ENCODE data around the gene TSHR. TPM values are rescaled to one million over a fixed set of nuclear protein-coding genes. Genes with fewer than 3 reads are reported as not detected.
"Not testable (repeated sequence)": the region's sequence is repeated elsewhere in the genome, so short reads cannot be mapped to it uniquely, and the experiment has no call there.

The TSHR gene
- total and polyA plus RNA-seq, 2 experiments from 2014 or later = 0.59 to 0.78 TPM

DNA sequence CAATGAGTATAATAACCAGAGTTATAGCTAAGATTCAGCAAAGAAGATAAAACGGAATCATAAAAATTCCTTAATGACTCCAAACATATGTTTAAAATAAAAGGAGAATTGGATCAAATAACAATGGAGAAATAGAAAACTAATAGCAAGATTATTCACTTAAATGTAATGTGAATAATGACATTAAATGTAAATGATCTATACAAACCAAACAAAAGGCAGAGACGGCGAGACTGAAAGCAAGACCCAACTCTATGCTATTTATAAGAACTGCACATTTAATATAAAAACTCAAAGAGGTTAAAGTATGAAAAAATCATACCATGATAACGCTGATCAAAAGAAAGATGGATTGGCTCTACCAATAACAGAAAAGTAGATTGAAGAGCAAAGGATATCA is 3.9 kb upstream of the TSHR start:
- DNase-seq (ENCODE audit: low spot score) (no peak), ATAC-seq (no peak)
- Histone ChIP-seq H3K36me3 (ENCODE audit: insufficient read depth) (no peaks in the 10 kb centered on the region), H3K79me2 (replicated peaks; ENCODE audit: insufficient read depth) (no peaks in the 10 kb centered on the region), H3F3A (replicated peaks; ENCODE audit: low read depth) (no peaks in the 10 kb centered on the region), H3K4me3 (no peak overlapping the region), H3K4me2 (no peak overlapping the region), H3K4me1 (ENCODE audit: insufficient read depth) (no peaks in the 10 kb centered on the region), H2AFZ (no peak overlapping the region), H4K20me1 (replicated peaks; ENCODE audit: insufficient read depth) (no peaks in the 10 kb centered on the region), H3K27me3 (ENCODE audit: insufficient read depth) (peaks cover 12% of the 10 kb centered on the region), H3K27ac (ENCODE audit: low read depth) (no peak overlapping the region), H3K9me2 (ENCODE audit: insufficient read depth) (no peaks in the 10 kb centered on the region)
- TF ChIP-seq, protein P1, sequence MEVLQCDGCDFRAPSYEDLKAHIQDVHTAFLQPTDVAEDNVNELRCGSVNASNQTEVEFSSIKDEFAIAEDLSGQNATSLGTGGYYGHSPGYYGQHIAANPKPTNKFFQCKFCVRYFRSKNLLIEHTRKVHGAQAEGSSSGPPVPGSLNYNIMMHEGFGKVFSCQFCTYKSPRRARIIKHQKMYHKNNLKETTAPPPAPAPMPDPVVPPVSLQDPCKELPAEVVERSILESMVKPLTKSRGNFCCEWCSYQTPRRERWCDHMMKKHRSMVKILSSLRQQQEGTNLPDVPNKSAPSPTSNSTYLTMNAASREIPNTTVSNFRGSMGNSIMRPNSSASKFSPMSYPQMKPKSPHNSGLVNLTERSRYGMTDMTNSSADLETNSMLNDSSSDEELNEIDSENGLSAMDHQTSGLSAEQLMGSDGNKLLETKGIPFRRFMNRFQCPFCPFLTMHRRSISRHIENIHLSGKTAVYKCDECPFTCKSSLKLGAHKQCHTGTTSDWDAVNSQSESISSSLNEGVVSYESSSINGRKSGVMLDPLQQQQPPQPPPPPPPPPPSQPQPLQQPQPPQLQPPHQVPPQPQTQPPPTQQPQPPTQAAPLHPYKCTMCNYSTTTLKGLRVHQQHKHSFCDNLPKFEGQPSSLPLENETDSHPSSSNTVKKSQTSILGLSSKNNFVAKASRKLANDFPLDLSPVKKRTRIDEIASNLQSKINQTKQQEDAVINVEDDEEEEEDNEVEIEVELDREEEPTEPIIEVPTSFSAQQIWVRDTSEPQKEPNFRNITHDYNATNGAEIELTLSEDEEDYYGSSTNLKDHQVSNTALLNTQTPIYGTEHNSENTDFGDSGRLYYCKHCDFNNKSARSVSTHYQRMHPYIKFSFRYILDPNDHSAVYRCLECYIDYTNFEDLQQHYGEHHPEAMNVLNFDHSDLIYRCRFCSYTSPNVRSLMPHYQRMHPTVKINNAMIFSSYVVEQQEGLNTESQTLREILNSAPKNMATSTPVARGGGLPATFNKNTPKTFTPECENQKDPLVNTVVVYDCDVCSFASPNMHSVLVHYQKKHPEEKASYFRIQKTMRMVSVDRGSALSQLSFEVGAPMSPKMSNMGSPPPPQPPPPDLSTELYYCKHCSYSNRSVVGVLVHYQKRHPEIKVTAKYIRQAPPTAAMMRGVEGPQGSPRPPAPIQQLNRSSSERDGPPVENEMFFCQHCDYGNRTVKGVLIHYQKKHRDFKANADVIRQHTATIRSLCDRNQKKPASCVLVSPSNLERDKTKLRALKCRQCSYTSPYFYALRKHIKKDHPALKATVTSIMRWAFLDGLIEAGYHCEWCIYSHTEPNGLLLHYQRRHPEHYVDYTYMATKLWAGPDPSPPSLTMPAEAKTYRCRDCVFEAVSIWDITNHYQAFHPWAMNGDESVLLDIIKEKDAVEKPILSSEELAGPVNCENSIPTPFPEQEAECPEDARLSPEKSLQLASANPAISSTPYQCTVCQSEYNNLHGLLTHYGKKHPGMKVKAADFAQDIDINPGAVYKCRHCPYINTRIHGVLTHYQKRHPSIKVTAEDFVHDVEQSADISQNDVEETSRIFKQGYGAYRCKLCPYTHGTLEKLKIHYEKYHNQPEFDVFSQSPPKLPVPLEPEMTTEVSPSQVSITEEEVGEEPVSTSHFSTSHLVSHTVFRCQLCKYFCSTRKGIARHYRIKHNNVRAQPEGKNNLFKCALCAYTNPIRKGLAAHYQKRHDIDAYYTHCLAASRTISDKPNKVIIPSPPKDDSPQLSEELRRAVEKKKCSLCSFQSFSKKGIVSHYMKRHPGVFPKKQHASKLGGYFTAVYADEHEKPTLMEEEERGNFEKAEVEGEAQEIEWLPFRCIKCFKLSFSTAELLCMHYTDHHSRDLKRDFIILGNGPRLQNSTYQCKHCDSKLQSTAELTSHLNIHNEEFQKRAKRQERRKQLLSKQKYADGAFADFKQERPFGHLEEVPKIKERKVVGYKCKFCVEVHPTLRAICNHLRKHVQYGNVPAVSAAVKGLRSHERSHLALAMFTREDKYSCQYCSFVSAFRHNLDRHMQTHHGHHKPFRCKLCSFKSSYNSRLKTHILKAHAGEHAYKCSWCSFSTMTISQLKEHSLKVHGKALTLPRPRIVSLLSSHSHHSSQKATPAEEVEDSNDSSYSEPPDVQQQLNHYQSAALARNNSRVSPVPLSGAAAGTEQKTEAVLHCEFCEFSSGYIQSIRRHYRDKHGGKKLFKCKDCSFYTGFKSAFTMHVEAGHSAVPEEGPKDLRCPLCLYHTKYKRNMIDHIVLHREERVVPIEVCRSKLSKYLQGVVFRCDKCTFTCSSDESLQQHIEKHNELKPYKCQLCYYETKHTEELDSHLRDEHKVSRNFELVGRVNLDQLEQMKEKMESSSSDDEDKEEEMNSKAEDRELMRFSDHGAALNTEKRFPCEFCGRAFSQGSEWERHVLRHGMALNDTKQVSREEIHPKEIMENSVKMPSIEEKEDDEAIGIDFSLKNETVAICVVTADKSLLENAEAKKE (CRISPR knock-in tag; IDR thresholded peaks at IDR 0.05) = no peak
- TF ChIP-seq STAT1 (IDR thresholded peaks at IDR 0.05; ENCODE audit: unreplicated experiment) = no peak
- no peak for TF ChIP-seq EZH2phosphoT487 (IDR thresholded peaks at IDR 0.05; ENCODE audit: unreplicated experiment)
- TF ChIP-seq, protein P2, sequence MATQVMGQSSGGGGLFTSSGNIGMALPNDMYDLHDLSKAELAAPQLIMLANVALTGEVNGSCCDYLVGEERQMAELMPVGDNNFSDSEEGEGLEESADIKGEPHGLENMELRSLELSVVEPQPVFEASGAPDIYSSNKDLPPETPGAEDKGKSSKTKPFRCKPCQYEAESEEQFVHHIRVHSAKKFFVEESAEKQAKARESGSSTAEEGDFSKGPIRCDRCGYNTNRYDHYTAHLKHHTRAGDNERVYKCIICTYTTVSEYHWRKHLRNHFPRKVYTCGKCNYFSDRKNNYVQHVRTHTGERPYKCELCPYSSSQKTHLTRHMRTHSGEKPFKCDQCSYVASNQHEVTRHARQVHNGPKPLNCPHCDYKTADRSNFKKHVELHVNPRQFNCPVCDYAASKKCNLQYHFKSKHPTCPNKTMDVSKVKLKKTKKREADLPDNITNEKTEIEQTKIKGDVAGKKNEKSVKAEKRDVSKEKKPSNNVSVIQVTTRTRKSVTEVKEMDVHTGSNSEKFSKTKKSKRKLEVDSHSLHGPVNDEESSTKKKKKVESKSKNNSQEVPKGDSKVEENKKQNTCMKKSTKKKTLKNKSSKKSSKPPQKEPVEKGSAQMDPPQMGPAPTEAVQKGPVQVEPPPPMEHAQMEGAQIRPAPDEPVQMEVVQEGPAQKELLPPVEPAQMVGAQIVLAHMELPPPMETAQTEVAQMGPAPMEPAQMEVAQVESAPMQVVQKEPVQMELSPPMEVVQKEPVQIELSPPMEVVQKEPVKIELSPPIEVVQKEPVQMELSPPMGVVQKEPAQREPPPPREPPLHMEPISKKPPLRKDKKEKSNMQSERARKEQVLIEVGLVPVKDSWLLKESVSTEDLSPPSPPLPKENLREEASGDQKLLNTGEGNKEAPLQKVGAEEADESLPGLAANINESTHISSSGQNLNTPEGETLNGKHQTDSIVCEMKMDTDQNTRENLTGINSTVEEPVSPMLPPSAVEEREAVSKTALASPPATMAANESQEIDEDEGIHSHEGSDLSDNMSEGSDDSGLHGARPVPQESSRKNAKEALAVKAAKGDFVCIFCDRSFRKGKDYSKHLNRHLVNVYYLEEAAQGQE (IDR thresholded peaks at IDR 0.05; ENCODE audit: unreplicated experiment) = no peak
- TF ChIP-seq ZNF114 (CRISPR knock-in tag; IDR thresholded peaks at IDR 0.05) = no peak
- no peak for TF ChIP-seq EZH2 (IDR thresholded peaks at IDR 0.05; ENCODE audit: low read depth, unreplicated experiment)
- TF ChIP-seq, protein P3, sequence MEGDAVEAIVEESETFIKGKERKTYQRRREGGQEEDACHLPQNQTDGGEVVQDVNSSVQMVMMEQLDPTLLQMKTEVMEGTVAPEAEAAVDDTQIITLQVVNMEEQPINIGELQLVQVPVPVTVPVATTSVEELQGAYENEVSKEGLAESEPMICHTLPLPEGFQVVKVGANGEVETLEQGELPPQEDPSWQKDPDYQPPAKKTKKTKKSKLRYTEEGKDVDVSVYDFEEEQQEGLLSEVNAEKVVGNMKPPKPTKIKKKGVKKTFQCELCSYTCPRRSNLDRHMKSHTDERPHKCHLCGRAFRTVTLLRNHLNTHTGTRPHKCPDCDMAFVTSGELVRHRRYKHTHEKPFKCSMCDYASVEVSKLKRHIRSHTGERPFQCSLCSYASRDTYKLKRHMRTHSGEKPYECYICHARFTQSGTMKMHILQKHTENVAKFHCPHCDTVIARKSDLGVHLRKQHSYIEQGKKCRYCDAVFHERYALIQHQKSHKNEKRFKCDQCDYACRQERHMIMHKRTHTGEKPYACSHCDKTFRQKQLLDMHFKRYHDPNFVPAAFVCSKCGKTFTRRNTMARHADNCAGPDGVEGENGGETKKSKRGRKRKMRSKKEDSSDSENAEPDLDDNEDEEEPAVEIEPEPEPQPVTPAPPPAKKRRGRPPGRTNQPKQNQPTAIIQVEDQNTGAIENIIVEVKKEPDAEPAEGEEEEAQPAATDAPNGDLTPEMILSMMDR (conservative IDR thresholded peaks at IDR 0.05; ENCODE audit: low read depth in 2 of 2) = no peak
- H3K27ac Mint-ChIP-seq = no peak overlapping the region
- no peaks in the 10 kb centered on the region for H3K36me3 Mint-ChIP-seq (ENCODE audit: low read depth)
- no peak overlapping the region for H3K4me3 Mint-ChIP-seq
- peaks cover 13% of the 10 kb centered on the region for H3K27me3 Mint-ChIP-seq (ENCODE audit: insufficient read depth, low read depth, poor library complexity)
- H3K4me1 Mint-ChIP-seq = peaks cover 3% of the 10 kb centered on the region; the same call in 1 of the 3 replicates
- H3K9me3 Mint-ChIP-seq = no peaks in the 10 kb centered on the region

DNA sequence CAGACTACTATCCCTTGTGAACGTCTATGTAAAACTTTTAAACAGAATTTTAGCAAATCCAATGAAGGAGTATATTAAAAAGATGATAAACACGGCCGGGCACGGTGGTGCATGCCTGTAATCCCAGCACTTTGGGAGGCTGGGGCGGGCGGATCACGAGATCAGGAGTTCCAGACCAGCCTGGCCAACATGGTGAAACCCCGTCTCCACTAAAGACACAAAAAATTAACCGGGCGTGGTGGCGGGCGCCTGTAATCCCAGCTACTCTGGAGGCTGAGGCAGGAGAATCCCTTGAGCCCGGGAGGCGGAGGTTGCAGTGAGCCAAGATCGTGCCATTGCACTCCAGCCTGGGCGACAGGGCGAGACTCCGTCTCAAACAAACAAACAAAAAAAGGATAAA is 2.2 kb upstream of the TSHR start:
- not testable (repeated sequence) for H3K27ac ChIP-seq (ENCODE audit: low read depth); H3K9me3 Mint-ChIP-seq; H3K4me1 ChIP-seq (ENCODE audit: insufficient read depth); ATAC-seq; H3K27ac Mint-ChIP-seq; H3K4me2 ChIP-seq; H3K36me3 ChIP-seq (ENCODE audit: insufficient read depth); H3K9me2 ChIP-seq (ENCODE audit: insufficient read depth); H3K79me2 ChIP-seq (replicated peaks; ENCODE audit: insufficient read depth); H3K36me3 Mint-ChIP-seq (ENCODE audit: low read depth); H3K4me1 Mint-ChIP-seq; H4K20me1 ChIP-seq (replicated peaks; ENCODE audit: insufficient read depth); H2AFZ ChIP-seq; H3K4me3 ChIP-seq; H3K4me3 Mint-ChIP-seq; DNase-seq (ENCODE audit: low spot score); H3F3A ChIP-seq (replicated peaks; ENCODE audit: low read depth)
- H3K27me3 Mint-ChIP-seq (ENCODE audit: insufficient read depth, low read depth, poor library complexity) = peaks cover 15% of the 10 kb centered on the region
- peaks cover 22% of the 10 kb centered on the region for H3K27me3 ChIP-seq (ENCODE audit: insufficient read depth)
